Measurements from ENCODE around the gene AIPL1. TPM values are rescaled to one million over a fixed set of nuclear protein-coding genes. Genes with fewer than 3 reads are reported as not detected.

Gene AIPL1
- total RNA-seq, 1 experiment from 2014 or later, result not detected

DNA sequence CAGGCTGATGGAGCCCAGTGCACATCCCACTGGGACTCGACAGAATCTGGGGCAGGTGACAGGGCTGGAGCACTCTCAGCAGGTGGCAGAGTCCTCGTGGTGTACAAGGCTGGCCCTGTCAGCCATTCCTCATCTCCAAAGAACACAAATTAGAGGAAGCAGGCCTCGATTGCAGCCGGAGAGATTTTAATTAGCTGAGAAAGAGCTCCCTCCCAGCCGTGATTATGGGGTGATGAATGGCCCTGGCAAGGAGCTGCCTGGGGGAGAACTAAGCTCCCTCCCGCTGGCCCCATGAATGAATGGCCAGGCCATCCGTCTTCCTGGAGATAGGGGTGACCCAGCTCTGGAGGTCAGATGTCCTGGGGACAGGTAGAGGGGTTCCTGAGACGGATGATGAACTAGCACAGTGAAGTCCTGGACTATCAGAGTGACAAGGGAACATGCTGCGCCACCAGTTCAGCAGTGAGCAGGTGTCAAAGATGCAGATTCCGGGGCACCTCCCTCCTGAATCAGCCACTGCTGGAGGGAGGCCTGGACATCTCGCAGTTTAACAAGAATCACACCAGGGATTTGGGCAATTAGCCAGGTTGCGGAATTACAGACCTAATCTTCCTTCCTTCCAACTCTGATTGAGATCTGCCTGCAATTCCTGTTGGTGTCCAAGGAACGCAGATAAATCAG, 44.8 kb upstream of the AIPL1 start:
- no peak for ATAC-seq
- ChIA-PET CTCF (no interaction called here), POLR2A (no interaction called here), RAD21 (ENCODE audit: low non-redundant PET in 1 of 2, low total read pairs in 2 of 2, uncharacterized antibody in 2 of 2, unreplicated experiment in 2 of 2) (no interaction called here)
- Histone ChIP-seq H3K4me1 (ENCODE audit: control insufficient read depth in 1 of 2, insufficient read depth in 2 of 2, low read length in 2 of 2) (no peaks in the 10 kb centered on the region), H3K27me3 (ENCODE audit: insufficient read depth, low read length) (no peaks in the 10 kb centered on the region), H3K27ac (ENCODE audit: low read depth, low read length) (no peak overlapping the region), H4K20me1 (ENCODE audit: insufficient read depth) (no peaks in the 10 kb centered on the region), H3K79me2 (ENCODE audit: insufficient read depth, low read length) (no peaks in the 10 kb centered on the region), H3K36me3 (ENCODE audit: control insufficient read depth in 1 of 2, insufficient read depth in 2 of 2, low read length in 2 of 2) (no peaks in the 10 kb centered on the region), H3K4me2 (ENCODE audit: low read length) (no peak overlapping the region), H2AFZ (ENCODE audit: low read depth, low read length, poor library complexity, severe bottlenecking) (no peak overlapping the region), H3K9me2 (ENCODE audit: insufficient read depth) (no peaks in the 10 kb centered on the region), H3K4me3 (replicated peaks in 1 of 2; ENCODE audit: low read depth in 1 of 2, low read length in 2 of 2) (no peak overlapping the region), H3K9me3 (ENCODE audit: control insufficient read depth in 1 of 2, insufficient read depth in 1 of 2, low read depth in 1 of 2, low read length in 2 of 2) (no peaks in the 10 kb centered on the region), H3K9ac (ENCODE audit: low read length) (no peak overlapping the region)
- BruUV-seq (replicated peaks), result no TSS peak
- TF ChIP-seq TCF7L2 (IDR thresholded peaks at IDR 0.05; ENCODE audit: borderline replicate concordance, extremely low read depth, insufficient read depth, insufficient read length), result no peak
- no peak for TF ChIP-seq YY1 (IDR thresholded peaks at IDR 0.05; ENCODE audit: extremely low read depth, insufficient replicate concordance, low read depth, low read length)
- TF ChIP-seq EZH2phosphoT487 (IDR thresholded peaks at IDR 0.05; ENCODE audit: borderline replicate concordance), result no peak
- TF ChIP-seq CEBPB (IDR thresholded peaks at IDR 0.05; ENCODE audit: low read depth), result no peak
- no peak for TF ChIP-seq SP1 (IDR thresholded peaks at IDR 0.05; ENCODE audit: low read depth)
- no peak for TF ChIP-seq RAD21 (IDR thresholded peaks at IDR 0.05; ENCODE audit: low read depth)
- no peak for TF ChIP-seq POLR2AphosphoS5 (IDR thresholded peaks at IDR 0.05; ENCODE audit: low read depth, low read length)
- no peak for TF ChIP-seq CBX3 (IDR thresholded peaks at IDR 0.05; ENCODE audit: low read depth)
- TF ChIP-seq, protein P1, sequence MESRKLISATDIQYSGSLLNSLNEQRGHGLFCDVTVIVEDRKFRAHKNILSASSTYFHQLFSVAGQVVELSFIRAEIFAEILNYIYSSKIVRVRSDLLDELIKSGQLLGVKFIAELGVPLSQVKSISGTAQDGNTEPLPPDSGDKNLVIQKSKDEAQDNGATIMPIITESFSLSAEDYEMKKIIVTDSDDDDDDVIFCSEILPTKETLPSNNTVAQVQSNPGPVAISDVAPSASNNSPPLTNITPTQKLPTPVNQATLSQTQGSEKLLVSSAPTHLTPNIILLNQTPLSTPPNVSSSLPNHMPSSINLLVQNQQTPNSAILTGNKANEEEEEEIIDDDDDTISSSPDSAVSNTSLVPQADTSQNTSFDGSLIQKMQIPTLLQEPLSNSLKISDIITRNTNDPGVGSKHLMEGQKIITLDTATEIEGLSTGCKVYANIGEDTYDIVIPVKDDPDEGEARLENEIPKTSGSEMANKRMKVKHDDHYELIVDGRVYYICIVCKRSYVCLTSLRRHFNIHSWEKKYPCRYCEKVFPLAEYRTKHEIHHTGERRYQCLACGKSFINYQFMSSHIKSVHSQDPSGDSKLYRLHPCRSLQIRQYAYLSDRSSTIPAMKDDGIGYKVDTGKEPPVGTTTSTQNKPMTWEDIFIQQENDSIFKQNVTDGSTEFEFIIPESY (IDR thresholded peaks at IDR 0.05; ENCODE audit: extremely low read depth, insufficient replicate concordance, low read length), result no peak
- no peak for TF ChIP-seq EGR1 (IDR thresholded peaks at IDR 0.05; ENCODE audit: low read depth)
- TF ChIP-seq FOSL1 (IDR thresholded peaks at IDR 0.05; ENCODE audit: low read depth), result no peak
- TF ChIP-seq EZH2 (IDR thresholded peaks at IDR 0.05), result no peak
- TF ChIP-seq, protein P2, sequence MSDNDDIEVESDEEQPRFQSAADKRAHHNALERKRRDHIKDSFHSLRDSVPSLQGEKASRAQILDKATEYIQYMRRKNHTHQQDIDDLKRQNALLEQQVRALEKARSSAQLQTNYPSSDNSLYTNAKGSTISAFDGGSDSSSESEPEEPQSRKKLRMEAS (IDR thresholded peaks at IDR 0.05), result no peak
- TF ChIP-seq ELF1 (IDR thresholded peaks at IDR 0.05; ENCODE audit: borderline replicate concordance, low read depth), result no peak
- TF ChIP-seq, protein P3, sequence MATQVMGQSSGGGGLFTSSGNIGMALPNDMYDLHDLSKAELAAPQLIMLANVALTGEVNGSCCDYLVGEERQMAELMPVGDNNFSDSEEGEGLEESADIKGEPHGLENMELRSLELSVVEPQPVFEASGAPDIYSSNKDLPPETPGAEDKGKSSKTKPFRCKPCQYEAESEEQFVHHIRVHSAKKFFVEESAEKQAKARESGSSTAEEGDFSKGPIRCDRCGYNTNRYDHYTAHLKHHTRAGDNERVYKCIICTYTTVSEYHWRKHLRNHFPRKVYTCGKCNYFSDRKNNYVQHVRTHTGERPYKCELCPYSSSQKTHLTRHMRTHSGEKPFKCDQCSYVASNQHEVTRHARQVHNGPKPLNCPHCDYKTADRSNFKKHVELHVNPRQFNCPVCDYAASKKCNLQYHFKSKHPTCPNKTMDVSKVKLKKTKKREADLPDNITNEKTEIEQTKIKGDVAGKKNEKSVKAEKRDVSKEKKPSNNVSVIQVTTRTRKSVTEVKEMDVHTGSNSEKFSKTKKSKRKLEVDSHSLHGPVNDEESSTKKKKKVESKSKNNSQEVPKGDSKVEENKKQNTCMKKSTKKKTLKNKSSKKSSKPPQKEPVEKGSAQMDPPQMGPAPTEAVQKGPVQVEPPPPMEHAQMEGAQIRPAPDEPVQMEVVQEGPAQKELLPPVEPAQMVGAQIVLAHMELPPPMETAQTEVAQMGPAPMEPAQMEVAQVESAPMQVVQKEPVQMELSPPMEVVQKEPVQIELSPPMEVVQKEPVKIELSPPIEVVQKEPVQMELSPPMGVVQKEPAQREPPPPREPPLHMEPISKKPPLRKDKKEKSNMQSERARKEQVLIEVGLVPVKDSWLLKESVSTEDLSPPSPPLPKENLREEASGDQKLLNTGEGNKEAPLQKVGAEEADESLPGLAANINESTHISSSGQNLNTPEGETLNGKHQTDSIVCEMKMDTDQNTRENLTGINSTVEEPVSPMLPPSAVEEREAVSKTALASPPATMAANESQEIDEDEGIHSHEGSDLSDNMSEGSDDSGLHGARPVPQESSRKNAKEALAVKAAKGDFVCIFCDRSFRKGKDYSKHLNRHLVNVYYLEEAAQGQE (IDR thresholded peaks at IDR 0.05; ENCODE audit: low read depth), result no peak
- intact Hi-C loops (cut with micrococcal nuclease), result no loop called here
- no peak for DNase-seq (ENCODE audit: low read depth, low spot score)
